Stimulated activated CD8-positive, alpha-beta memory T cell treated with anti-CD3 and anti-CD28 coated beads, Interleukin-15, amount 100 ng/mL, for 24 hours (primary cell): ENCODE results near the gene HDAC8.

Experiments used
- DNase-seq: peaks from one replicate; pipeline ENCODE4 v3.0.0-alpha.2; 2020; ENCODE audit warnings: low read depth

HDAC8 gene

DNA sequence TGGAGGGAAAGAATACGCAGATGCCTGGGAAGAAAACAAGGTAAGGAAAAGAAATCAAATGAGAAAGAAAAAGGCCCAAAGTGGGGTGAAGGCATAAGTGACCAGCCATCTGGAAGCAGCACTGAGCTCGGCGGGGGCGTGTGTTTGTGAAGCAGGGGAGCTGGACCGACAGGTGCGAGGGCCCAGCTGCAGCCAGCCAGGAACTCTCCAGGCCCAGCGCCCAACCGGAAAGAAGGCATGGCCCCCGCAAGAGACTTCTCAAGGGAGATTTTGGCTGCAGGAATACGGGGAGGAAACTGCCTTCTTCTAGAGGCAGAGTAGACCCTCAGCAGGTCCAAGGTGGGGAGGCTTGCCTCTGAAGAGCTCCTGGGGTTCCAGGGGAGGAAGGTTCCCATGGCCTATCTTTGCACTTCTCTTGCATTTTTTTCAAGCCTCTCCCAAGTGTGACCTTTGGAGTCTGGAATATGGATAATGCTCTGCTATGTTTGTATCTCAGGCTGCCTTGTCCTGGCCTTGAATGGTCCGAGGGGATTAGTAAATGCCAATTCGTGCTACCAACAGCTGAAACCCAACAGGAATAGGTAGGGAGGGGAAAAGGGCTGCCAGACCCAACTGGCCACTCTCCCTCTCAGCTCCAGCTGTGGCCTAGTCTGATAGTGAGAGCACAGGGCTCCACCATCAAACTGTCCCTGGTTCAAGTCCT is 256.1 kb downstream of the HDAC8 start:
- DNase-seq: no peak

GRCh38 chrX:72314881-72315280 is 257.8 kb downstream of the HDAC8 start:
- DNase-seq: no peak

- no peak for DNase-seq
Observed at GRCh38 chrX:72313707-72314641, 258.7 kb downstream of the HDAC8 start.

DNA sequence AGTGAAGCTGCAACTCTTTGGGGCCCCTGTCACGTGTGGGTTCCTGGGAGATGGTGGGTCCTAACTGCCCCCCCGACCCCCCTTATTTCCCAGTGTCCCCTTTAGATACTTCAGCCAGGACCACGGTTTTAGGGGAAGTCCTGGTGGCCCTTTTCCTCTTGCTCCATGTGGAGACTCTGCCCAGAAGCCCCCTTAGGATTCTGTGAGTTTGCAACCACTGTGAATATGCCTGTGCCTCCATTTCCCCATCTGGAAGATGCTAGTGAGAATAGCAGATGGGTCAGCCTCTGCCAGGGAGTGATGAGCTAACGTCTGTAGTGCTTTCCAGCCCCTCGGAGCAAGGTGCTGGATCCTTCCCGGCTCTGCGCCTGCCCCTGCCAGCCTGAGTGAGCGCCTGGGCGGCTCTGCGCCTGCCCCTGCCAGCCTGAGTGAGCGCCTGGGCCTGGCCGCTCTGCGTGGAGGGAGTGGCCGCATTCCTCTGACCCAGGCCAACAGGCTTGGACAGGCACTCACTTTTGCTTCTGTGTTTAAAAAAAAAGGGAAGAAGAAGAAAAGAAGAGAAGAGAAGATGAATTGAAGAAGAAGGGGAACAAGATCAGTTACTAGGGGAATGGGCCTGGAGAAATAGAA is 260.2 kb downstream of the HDAC8 start:
- no peak for DNase-seq

DNA sequence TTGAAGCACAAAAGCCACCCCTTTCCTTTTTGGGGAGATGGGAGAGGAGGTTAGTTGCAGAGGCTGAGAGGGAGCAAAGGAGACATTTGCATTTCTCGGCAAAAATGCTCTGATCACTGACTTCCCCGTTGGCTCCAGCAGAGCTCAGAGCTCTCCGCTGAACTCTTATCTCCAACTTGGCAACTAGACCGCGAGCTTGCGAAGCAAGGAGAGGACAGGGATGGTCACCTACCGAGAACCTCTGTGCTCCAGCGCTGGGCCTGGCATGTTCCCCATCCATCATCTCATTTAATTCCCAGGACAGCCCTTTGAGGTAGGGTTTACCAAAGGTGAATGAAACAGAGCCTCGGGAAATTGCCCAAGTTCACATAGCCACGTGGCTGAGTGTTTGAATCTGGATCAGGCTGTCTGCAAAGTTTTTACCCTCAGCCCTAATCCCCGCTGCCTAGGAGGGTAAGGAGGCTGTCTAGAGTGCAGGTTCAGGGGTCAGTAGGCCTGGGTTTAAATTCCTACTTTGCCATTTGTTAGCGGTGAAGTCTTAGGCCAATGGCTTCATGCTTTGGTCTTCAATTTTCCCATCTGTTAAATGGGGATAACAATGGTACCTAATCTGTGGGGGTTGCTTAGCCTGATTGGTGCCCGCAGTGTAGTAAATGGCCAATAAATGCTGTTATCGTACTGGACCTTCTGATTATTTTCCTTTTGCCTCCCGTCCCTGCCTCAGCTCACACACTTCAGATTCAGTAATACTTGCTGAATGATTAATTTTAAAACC is 263.2 kb downstream of the HDAC8 start:
- no peak for DNase-seq

DNA sequence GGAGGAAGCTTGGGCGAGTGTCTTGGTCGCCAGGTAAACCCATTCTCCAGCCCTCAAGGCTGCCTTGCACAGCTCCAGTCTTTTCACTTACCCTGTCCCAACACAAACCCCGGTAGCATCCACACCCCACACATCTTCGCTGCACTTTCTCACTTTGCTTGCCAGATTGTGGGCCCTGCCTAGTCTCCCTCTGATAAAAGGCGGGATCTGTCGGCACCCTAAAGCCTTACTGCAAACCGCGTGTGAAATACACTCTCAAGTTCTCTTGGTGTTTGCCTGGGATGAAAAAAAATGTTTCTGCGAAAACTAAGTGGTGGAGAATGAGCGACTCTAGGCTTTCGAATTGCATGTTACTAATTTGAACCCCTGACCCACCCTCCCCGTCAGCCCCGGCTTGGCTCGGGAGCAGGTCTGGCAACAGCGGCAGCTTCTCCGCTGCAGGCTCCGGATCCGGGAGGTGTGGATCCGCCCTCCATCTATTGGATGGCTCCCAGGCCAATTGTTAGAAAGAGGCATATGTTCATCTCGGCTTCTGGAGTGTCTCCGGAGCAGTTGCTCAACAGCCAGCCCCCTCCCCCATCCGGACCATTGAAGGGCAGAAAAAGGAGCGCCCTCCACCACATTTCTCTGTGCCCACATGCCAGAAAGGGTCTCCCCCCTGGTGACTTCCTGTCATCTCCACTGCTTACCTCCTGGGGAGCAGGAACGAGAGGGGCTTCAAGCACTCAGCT is 263.9 kb downstream of the HDAC8 start:
- no peak for DNase-seq

- no peak for DNase-seq
Observed at GRCh38 chrX:72308209-72308565, 264.5 kb downstream of the HDAC8 start.

- DNase-seq: no peak
Observed at GRCh38 chrX:72307646-72308051, 265.0 kb downstream of the HDAC8 start.

DNA sequence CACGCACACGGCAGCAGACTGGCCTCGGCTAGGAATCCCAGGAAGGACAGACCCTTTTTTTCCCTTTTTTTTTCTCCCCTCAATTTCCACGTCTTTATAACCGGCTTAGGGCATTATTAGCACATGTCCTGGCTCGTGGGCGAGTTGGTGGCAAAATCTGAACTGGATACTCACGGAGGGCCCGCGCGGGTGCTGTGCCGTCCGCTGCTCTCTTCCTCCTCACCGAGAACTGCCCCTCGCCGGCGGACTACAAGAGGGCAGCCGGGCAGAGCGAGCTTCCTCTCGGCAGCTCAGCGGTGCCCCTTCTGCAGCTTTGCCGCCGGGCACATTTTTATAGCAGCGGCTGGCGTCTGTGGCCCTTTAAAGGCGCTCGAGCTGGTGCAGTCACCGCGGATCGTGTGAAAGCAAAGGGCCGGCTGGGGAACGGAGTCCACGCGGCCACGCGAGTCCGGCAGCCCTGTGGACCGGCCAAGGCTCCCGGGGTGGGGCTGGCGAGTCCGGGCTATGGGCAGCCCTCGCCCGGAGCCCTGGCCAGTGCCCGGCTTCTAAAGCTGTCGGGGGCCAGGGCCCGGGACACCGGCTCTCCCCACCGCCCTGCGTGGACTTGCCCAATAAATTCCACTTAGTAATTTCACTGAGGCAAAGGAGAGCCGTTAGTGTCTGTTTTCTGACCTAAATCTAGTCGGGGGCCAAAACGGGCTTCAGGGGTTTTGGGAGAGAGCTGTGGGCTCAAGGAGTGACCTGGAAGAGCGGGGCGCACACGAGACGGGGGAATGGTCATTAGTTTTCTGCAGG is 265.6 kb downstream of the HDAC8 start:
- no peak for DNase-seq

DNA sequence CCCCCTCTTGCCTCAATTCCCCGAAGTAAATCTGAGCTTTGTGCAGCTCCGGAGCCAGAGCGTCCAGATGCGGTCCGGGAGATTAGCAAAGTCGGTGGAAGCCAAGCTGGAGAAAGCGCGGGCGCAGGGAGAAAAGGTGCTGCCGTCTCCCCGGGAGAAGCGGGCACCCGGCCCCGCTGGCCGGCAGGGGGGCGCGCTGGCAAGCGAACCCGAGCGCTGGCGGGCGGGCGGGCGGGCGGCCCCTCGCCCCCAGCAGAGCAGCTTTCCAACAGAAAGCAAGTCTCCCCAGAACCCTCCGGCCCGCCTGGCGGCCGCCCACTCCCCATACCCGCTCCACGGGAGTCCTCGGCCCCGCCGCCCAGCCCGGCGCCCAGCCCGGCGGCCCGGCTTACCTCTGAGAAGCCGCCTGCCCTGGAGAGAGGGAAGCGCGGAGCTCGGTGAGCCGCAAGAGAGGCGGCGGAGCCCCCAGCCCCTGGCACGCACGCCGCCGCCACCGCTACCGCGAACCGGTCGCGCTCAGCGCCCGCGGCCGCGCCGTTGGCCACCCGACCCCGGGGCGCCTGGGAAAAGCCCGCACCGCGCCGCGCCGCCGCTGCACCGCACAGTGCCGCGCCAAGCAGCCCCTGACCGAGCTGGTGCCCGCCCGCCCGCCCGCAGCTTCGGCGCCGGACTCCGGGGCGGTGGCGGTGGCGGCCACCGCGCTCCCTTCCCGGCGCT is 266.4 kb downstream of the HDAC8 start:
- no peak for DNase-seq

DNA sequence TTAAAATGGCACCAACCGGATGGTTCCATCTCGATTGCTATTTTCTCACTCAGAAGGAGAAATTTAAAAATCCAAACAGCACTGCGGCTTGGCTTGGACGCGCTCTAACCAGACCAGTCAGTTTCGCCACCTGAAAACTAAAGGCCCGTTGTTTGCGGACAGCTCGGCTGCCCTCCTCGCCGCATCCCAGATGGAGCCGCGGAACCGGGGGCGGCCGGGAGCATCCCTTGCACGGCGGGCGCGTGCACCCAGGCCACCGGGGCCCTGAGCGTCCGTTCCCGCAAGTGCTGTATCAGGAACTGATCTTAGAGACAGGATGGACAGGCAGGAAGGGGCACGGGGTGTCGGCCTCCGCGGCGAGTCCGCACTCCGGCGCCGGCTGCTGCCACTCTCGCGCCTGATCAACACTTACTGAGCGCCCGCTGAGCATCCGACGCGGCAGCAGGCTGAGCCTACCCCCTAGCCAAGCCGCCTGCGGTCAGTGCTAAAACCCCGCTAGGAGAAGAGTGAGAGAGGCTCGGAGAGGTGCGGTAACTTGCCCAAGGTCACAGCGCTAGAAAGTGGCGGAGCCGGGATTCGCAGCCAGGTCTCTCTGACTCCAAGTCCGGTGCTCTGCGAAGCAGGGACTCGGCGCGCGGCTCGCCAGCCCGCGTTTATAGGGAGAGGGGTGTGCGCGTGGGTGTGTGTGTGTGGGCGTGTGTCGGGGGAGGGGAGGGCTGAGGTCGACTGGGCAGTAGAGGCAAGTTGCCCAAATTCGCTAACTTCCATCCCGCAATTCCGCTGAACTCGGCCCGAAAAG is 267.2 kb downstream of the HDAC8 start, which contains the start of gene CITED1:
Gene CITED1, minus strand, starts transcription at position 629 of the 799 bp plus-strand sequence. CDS start 3,045 bp downstream, outside the sequence.
- DNase-seq: no peak

- DNase-seq: no peak
Observed at GRCh38 chrX:72304877-72305276, 267.8 kb downstream of the HDAC8 start.

DNA sequence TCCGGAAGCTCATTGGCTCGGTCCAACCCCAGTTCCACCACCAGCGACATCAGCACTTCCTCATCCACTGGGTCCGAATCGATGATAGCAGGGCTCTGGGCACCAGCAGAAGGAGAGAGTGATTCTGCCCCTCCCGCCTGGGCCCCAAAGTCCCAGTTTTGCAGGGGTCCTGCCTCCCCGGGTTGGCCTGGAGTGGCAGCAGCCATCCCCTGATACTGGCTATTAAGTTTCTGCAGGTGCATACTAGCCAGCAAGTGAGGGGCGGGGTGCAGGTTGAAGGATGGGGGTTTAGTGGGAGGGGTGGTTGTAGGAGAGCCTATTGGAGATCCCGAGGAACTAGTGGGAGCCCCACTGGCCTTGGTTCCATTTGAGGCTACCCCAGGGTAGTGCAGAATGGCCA is 270.9 kb downstream of the HDAC8 start:
- no peak for DNase-seq

GRCh38 chrX:72299891-72300630 is 272.6 kb downstream of the HDAC8 start:
- no peak for DNase-seq

DNA sequence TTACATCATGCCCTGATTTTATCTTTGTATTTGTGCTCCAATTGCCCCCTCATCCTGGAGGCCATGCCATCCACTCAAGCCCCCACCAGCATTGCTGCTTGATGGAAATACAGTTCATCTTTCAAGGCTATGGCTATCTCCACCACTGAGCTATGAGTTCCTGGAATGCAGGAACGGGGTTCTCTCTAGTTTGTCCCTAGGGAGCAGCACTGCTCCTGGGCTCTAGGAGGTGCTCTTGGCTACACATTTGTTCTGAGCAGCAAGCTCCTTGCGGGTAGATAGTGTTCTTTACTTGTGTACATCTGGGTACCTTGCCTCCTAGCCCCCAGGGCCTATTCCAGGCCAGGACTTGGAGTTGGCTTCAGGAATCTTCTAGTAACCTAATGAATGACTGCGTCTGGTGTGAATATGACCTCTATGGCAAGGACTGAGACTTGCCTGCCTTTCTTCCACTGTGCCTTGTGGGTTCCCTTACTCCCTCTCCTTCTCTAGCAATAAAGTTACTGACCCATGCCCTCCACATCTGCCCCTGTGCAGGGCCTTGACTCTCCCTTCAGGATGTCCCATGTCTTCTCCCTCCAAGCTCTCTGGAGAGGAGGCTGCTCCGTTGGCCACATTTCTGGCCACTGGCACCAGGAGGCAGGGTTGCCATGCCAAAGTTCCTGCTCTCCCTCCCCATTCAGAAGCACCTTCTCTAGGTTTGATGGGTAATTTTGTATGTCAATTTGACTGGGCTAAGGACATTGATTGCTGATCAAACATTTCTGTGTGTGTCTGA is 274.5 kb downstream of the HDAC8 start:
- DNase-seq: no peak

DNA sequence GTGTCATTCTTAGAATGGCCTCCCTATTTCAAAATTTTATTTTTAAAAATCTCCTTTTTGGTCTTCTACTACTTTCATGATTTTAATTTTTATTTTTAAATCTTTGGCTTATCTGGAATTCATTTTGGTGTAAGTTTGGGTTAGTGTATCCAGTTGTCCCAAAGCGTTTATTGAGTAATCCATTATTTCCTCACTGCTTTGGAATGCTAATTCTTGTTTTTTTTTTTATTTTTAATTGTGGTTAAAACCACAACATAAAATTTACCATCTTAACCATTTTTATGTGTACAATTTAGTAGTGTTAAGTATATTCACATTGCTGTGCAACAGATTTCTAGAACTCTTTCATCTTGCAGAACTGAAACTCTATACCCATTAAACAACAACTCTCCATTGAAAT is 275.7 kb downstream of the HDAC8 start:
- no peak for DNase-seq

DNA sequence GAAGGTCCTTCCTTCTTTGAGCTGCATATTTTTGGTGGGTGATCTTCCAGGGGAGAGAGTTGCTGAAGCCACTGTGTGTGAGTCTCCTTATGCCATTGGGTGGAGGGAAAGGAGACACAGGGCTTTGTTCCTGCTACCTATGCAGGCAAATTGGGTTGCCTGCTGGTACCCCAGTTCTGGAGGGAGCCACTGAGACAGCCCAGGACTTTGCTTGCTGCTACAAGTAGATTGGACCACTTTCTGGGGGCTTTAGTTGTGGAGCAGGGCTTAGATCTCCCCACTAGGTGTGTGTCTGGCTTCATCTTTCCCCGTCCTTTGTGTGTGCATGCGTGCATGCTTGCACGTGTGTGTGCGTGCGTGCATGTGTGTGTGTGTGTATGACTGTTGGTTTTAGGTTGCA is 276.9 kb downstream of the HDAC8 start:
- no peak for DNase-seq
